Spleen (tissue), 7 donors: Measurements from ENCODE around the gene LEP.

ENCODE experiments used
- CTCF ChIP-seq, 11 experiments: fragments of 200-600 bp in 7 of 11; fragments of 450-650 bp in 4 of 11; sonication (generic) in 4 of 11; IDR thresholded peaks in 8 of 11; conservative IDR thresholded peaks in 3 of 11; 1 replicate in 7 of 11; 2 replicates in 4 of 11; pipeline versions ENCODE4 v1.4.0 to v1.8.0; 2016 to 2021; ENCODE audit warnings: antibody characterized with exemption in 11 of 11, inconsistent platforms in 4 of 11, mild to moderate bottlenecking in 1 of 11
- POLR2AphosphoS5 ChIP-seq, 3 donors: sonication (generic); formaldehyde crosslinking; IDR thresholded peaks; one replicate each; pipeline ENCODE4 v1.5.1; 2017; ENCODE audit warnings: antibody characterized with exemption in 3 of 3
- donor health status: DM: no; HTN: no; CAD: no; lungs with moderate emphysema.
- donor health status: DM: no; HTN: no; CAD: no.
- donor health status: DM: no; HTN: no; CAD: no.

- TF ChIP-seq CTCF (IDR thresholded peaks at IDR 0.05 in 8 of 11, conservative IDR thresholded peaks at IDR 0.05 in 3 of 11) (peak; percentile 94 to 99 (median 98)), POLR2AphosphoS5 (IDR thresholded peaks at IDR 0.05) (peak; percentile 33 to 68 (median 65))
These were observed 31.6 kb upstream of the LEP start for GRCh38 chr7:128209229-128210035.
